ACC112 (cell line): ENCODE measurements around the gene MEI4.

Source experiments
- H2AFZ ChIP-seq: fragments of 200-600 bp; sonication (generic); one replicate; pipeline ENCODE4 v1.6.0; 2017; ENCODE audit warnings: antibody characterized with exemption, low read length; ENCODE audit not compliant: unreplicated experiment
- H3K27ac ChIP-seq: fragments of 200-600 bp; sonication (generic); 2 replicates; pipeline ENCODE4 v1.5.1; 2014; ENCODE audit warnings: low read depth, mild to moderate bottlenecking, antibody characterized with exemption, low read length, moderate library complexity
- H3K27me3 ChIP-seq: fragments of 200-600 bp; sonication (generic); 2 replicates; pipeline ENCODE4 v1.6.1; 2014; ENCODE audit warnings: mild to moderate bottlenecking, antibody characterized with exemption, low read length, moderate library complexity, mixed read lengths; ENCODE audit not compliant: insufficient read depth
- H3K36me3 ChIP-seq: fragments of 200-600 bp; sonication (generic); 2 replicates; pipeline ENCODE4 v1.6.1; 2016; ENCODE audit warnings: mild to moderate bottlenecking, antibody characterized with exemption, low read length, moderate library complexity, mixed read lengths; ENCODE audit not compliant: insufficient read depth
- H3K4me1 ChIP-seq: fragments of 200-600 bp; sonication (generic); one replicate; pipeline ENCODE4 v1.6.1; 2016; ENCODE audit warnings: low read length, mixed read lengths; ENCODE audit not compliant: insufficient read depth, unreplicated experiment, control insufficient read depth
- H3K4me3 ChIP-seq: fragments of 200-600 bp; sonication (generic); 2 replicates; pipeline ENCODE4 v1.5.1; 2014; ENCODE audit warnings: mild to moderate bottlenecking, low read depth, low read length
- H3K79me2 ChIP-seq: fragments of 200-600 bp; sonication (generic); one replicate; pipeline ENCODE4 v1.6.0; 2016; ENCODE audit warnings: low read length; ENCODE audit not compliant: control insufficient read depth, unreplicated experiment, insufficient read depth

The MEI4 gene

DNA sequence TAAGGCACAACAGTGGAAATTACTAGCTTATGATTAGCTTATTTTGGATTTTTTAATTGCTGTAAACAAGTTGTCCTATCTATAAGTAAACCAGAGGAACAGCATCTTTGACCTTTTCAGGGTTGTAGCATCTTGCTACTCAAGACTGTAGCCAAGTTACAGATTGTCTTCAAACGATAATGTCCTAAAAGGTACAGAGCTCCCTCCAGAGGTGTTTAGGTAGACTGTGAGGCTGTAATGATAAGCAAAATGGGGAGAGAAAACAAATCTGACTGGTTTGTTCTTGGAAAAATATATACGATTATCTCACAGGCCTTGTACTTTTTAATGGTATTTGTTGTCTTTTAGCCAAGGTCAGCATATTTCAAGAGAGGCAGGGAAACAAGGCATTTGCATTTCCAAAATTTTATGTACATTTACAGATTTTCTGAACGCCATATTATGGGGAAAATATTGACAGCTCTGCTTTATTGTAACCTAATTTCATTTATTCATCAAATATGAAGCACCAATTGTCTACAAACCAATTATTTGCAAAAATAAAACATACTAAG, 273.4 kb downstream of the MEI4 start:
- Histone ChIP-seq H3K27ac (no peak overlapping the region), H3K4me1 (no peaks in the 10 kb centered on the region), H2AFZ (no peak overlapping the region), H3K79me2 (no peaks in the 10 kb centered on the region), H3K27me3 (no peaks in the 10 kb centered on the region), H3K4me3 (no peak overlapping the region), H3K36me3 (no peaks in the 10 kb centered on the region)

GRCh38 chr6:77930382-77930781, 277.5 kb downstream of the MEI4 start:
- H3K4me3 ChIP-seq, result no peak overlapping the region
- no peaks in the 10 kb centered on the region for H3K27me3 ChIP-seq
- no peaks in the 10 kb centered on the region for H3K79me2 ChIP-seq
- no peak overlapping the region for H3K27ac ChIP-seq
- H2AFZ ChIP-seq, result no peak overlapping the region
- no peaks in the 10 kb centered on the region for H3K36me3 ChIP-seq
- no peaks in the 10 kb centered on the region for H3K4me1 ChIP-seq

DNA sequence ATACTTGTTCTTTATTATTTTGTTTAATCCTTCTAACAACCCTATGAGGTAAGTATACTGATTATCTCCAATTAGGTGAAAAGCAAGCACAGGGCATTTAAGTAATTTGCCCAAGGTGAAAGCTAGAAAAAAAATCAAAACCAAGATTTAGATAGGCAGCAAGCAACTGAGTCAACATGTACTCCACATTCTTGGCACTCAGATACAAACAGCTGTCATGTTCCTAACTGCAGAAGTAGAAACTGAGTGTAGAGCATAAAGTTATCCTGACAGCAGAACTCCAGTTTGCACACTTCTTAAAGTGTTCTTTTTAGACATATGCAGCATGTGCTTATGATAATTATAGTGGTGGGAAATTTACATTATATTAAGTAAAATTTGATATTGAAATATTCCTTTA, 278.1 kb downstream of the MEI4 start:
- no peak overlapping the region for H2AFZ ChIP-seq
- H3K27me3 ChIP-seq, result no peaks in the 10 kb centered on the region
- no peak overlapping the region for H3K27ac ChIP-seq
- no peak overlapping the region for H3K4me3 ChIP-seq
- no peaks in the 10 kb centered on the region for H3K36me3 ChIP-seq
- H3K4me1 ChIP-seq, result no peaks in the 10 kb centered on the region
- no peaks in the 10 kb centered on the region for H3K79me2 ChIP-seq

DNA sequence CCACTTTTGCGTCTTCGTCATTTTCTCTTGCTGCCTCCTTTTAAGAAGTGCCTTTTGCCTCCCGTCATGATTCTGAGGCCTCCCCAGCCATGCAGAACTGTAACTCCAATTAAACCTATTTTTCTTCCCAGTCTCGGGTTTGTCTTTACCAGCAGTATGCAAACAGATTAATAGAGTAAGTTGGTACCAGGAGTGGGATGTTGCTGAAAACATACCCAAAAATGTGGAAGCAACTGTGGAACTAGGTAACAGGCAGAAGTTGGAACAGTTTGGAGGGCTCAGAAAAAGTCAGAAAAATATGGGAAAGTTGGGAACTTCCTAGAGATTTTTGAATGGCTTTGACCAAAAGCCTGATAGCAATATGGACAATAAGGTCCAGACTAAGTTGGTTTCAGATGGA, 309.2 kb downstream of the MEI4 start:
- H2AFZ ChIP-seq, result no peak overlapping the region
- no peaks in the 10 kb centered on the region for H3K27me3 ChIP-seq
- no peak overlapping the region for H3K4me3 ChIP-seq
- H3K79me2 ChIP-seq, result no peaks in the 10 kb centered on the region
- no peak overlapping the region for H3K27ac ChIP-seq
- H3K4me1 ChIP-seq, result no peaks in the 10 kb centered on the region
- H3K36me3 ChIP-seq, result no peaks in the 10 kb centered on the region

- no peak overlapping the region for H3K4me3 ChIP-seq
- no peak overlapping the region for H3K27ac ChIP-seq
- no peak overlapping the region for H2AFZ ChIP-seq
- H3K36me3 ChIP-seq, result no peaks in the 10 kb centered on the region
- H3K79me2 ChIP-seq, result no peaks in the 10 kb centered on the region
- H3K27me3 ChIP-seq, result no peaks in the 10 kb centered on the region
- H3K4me1 ChIP-seq, result no peaks in the 10 kb centered on the region
Observed at GRCh38 chr6:77965449-77965848, 312.6 kb downstream of the MEI4 start.

- H2AFZ ChIP-seq, result no peak overlapping the region
- H3K4me1 ChIP-seq, result no peaks in the 10 kb centered on the region
- no peaks in the 10 kb centered on the region for H3K36me3 ChIP-seq
- no peak overlapping the region for H3K27ac ChIP-seq
- H3K27me3 ChIP-seq, result no peaks in the 10 kb centered on the region
- H3K4me3 ChIP-seq, result no peak overlapping the region
- no peaks in the 10 kb centered on the region for H3K79me2 ChIP-seq
Observed at GRCh38 chr6:77972334-77972733, 319.5 kb downstream of the MEI4 start.
